PFSK-1 (cell line): ENCODE measurements around the gene PROK1.

ENCODE experiments used
- POLR2AphosphoS5 ChIP-seq: IDR thresholded peaks from 2 replicates; pipeline ENCODE4 v1.6.1; 2012; ENCODE audit warnings: low read depth, mild to moderate bottlenecking, control low read depth, low read length, moderate library complexity
- SIN3A ChIP-seq: IDR thresholded peaks from 2 replicates; pipeline ENCODE4 v1.6.1; 2012; ENCODE audit warnings: mild to moderate bottlenecking, low read length, moderate library complexity, borderline replicate concordance; ENCODE audit not compliant: insufficient read depth
- TAF1 ChIP-seq: IDR thresholded peaks from 2 replicates; pipeline ENCODE4 v1.6.1; 2012; ENCODE audit warnings: low read length, control low read depth, borderline replicate concordance; ENCODE audit not compliant: insufficient read depth
- TF ChIP-seq, protein P1 (sequence below), 2 experiments: IDR thresholded peaks; 2 replicates each; pipeline versions ENCODE4 v1.6.1 to v1.8.0; 2011 to 2012; ENCODE audit warnings: low read depth in 2 of 2, low read length in 2 of 2, control low read depth in 1 of 2, inconsistent platforms in 1 of 2, mild to moderate bottlenecking in 1 of 2, moderate library complexity in 1 of 2; ENCODE audit not compliant: insufficient read depth in 1 of 2

DNA sequence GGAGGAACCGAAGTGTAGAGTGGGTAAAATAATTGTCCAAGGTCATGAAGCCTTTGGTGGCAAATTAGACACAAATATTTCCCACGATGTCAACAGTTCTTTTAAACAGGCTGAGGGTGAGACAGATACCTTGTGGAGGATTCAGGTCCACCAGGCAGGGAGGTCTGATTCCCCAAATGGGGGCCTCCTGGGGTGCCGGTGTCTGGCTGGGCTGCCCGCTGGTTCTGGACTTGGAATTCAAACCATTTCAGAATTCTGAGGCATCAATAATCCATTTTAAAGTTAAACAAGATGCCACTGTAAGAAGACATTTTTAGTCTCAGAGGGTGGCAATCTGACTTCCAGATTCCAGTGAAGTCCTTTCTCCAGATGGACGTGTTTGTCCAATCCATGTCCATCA, 52.5 kb downstream of the PROK1 start:
- TF ChIP-seq POLR2AphosphoS5: no peak
- TF ChIP-seq, protein P1, sequence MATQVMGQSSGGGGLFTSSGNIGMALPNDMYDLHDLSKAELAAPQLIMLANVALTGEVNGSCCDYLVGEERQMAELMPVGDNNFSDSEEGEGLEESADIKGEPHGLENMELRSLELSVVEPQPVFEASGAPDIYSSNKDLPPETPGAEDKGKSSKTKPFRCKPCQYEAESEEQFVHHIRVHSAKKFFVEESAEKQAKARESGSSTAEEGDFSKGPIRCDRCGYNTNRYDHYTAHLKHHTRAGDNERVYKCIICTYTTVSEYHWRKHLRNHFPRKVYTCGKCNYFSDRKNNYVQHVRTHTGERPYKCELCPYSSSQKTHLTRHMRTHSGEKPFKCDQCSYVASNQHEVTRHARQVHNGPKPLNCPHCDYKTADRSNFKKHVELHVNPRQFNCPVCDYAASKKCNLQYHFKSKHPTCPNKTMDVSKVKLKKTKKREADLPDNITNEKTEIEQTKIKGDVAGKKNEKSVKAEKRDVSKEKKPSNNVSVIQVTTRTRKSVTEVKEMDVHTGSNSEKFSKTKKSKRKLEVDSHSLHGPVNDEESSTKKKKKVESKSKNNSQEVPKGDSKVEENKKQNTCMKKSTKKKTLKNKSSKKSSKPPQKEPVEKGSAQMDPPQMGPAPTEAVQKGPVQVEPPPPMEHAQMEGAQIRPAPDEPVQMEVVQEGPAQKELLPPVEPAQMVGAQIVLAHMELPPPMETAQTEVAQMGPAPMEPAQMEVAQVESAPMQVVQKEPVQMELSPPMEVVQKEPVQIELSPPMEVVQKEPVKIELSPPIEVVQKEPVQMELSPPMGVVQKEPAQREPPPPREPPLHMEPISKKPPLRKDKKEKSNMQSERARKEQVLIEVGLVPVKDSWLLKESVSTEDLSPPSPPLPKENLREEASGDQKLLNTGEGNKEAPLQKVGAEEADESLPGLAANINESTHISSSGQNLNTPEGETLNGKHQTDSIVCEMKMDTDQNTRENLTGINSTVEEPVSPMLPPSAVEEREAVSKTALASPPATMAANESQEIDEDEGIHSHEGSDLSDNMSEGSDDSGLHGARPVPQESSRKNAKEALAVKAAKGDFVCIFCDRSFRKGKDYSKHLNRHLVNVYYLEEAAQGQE (IDR thresholded peaks at IDR 0.05; ENCODE audit: insufficient read depth in 1 of 2, low read depth in 2 of 2, low read length in 2 of 2): no peak
- no peak for TF ChIP-seq TAF1
- no peak for TF ChIP-seq SIN3A
